ENCODE results near the gene GLG1.

DNA sequence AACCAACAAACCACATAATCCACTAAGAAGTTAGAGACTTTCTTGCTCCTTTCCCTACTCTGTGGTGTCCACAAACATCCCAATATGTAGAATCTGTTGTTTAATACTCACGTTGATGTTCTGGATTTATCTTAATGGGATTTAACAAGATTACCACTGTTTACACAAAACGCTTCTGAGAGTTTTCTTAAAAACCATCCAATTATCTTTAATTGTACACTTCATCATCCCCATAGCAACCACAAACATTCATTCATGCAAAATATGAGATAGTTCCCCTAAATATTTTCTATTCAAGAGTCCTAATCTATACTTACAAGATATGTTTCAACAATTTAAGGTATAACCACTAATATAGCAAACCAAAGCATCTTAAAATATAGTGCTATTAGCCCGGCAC lies 109.2 kb downstream of the GLG1 start:
- TF ChIP-seq, protein P1, sequence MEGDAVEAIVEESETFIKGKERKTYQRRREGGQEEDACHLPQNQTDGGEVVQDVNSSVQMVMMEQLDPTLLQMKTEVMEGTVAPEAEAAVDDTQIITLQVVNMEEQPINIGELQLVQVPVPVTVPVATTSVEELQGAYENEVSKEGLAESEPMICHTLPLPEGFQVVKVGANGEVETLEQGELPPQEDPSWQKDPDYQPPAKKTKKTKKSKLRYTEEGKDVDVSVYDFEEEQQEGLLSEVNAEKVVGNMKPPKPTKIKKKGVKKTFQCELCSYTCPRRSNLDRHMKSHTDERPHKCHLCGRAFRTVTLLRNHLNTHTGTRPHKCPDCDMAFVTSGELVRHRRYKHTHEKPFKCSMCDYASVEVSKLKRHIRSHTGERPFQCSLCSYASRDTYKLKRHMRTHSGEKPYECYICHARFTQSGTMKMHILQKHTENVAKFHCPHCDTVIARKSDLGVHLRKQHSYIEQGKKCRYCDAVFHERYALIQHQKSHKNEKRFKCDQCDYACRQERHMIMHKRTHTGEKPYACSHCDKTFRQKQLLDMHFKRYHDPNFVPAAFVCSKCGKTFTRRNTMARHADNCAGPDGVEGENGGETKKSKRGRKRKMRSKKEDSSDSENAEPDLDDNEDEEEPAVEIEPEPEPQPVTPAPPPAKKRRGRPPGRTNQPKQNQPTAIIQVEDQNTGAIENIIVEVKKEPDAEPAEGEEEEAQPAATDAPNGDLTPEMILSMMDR (IDR thresholded peaks at IDR 0.05 in 2 of 3, conservative IDR thresholded peaks at IDR 0.05 in 1 of 3; ENCODE audit: borderline replicate concordance in 1 of 3, insufficient read depth in 1 of 3, low read depth in 2 of 3, low read length in 2 of 3) = no peak
- TF ChIP-seq, protein P2, sequence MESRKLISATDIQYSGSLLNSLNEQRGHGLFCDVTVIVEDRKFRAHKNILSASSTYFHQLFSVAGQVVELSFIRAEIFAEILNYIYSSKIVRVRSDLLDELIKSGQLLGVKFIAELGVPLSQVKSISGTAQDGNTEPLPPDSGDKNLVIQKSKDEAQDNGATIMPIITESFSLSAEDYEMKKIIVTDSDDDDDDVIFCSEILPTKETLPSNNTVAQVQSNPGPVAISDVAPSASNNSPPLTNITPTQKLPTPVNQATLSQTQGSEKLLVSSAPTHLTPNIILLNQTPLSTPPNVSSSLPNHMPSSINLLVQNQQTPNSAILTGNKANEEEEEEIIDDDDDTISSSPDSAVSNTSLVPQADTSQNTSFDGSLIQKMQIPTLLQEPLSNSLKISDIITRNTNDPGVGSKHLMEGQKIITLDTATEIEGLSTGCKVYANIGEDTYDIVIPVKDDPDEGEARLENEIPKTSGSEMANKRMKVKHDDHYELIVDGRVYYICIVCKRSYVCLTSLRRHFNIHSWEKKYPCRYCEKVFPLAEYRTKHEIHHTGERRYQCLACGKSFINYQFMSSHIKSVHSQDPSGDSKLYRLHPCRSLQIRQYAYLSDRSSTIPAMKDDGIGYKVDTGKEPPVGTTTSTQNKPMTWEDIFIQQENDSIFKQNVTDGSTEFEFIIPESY (IDR thresholded peaks at IDR 0.05; ENCODE audit: extremely low read depth, insufficient replicate concordance, low read length) = no peak
- no peak for TF ChIP-seq POLR2AphosphoS5 (IDR thresholded peaks at IDR 0.05; ENCODE audit: low read depth, low read length)
- TF ChIP-seq YY1 (IDR thresholded peaks at IDR 0.05; ENCODE audit: extremely low read depth, insufficient replicate concordance, low read depth, low read length) = no peak
- TF ChIP-seq, protein P3, sequence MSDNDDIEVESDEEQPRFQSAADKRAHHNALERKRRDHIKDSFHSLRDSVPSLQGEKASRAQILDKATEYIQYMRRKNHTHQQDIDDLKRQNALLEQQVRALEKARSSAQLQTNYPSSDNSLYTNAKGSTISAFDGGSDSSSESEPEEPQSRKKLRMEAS (IDR thresholded peaks at IDR 0.05) = no peak
- TF ChIP-seq JUND (IDR thresholded peaks at IDR 0.05) = no peak
- TF ChIP-seq POLR2A (IDR thresholded peaks at IDR 0.05; ENCODE audit: borderline replicate concordance, extremely low read depth, insufficient read depth, insufficient read length) = no peak
